Mesodermal cell (in vitro differentiated cells): ENCODE data around the gene ZFP36.
"Not testable (repeated sequence)": the region's sequence is repeated elsewhere in the genome, so short reads cannot be mapped to it uniquely, and the experiment has no call there.

ENCODE experiments used
- H3K27ac ChIP-seq: 2 replicates; pipeline ENCODE4 v1.7.0; 2013; ENCODE audit warnings: mild to moderate bottlenecking, low read depth, low read length, moderate library complexity; ENCODE audit not compliant: severe bottlenecking
- H3K36me3 ChIP-seq: 2 replicates; pipeline ENCODE4 v1.7.1; 2013; ENCODE audit warnings: mild to moderate bottlenecking, low read length, moderate library complexity; ENCODE audit not compliant: control insufficient read depth, insufficient read depth
- H3K4me1 ChIP-seq: one replicate; pipeline ENCODE4 v1.7.1; 2013; ENCODE audit warnings: mild to moderate bottlenecking, low read length; ENCODE audit not compliant: insufficient read depth, control insufficient read depth, poor library complexity, severe bottlenecking
- H3K4me3 ChIP-seq: 2 replicates; pipeline ENCODE4 v1.7.0; 2013; ENCODE audit warnings: low read length, control low read depth, mild to moderate bottlenecking; ENCODE audit not compliant: insufficient read depth, poor library complexity, severe bottlenecking; ENCODE audit errors: extremely low read depth
- H3K9me3 ChIP-seq: 2 replicates; pipeline ENCODE4 v1.7.1; 2013; ENCODE audit warnings: mild to moderate bottlenecking, low read length, moderate library complexity; ENCODE audit not compliant: control insufficient read depth
- WGBS, 2 experiments: methylation state at CpG; one replicate each; pipeline ENCODE4 v1.1.5; 2013; ENCODE audit warnings: missing lambda C conversion rate in 2 of 2; ENCODE audit not compliant: insufficient coverage in 2 of 2; 5-methylcytosine and 5-hydroxymethylcytosine counted together

ZFP36 gene

DNA sequence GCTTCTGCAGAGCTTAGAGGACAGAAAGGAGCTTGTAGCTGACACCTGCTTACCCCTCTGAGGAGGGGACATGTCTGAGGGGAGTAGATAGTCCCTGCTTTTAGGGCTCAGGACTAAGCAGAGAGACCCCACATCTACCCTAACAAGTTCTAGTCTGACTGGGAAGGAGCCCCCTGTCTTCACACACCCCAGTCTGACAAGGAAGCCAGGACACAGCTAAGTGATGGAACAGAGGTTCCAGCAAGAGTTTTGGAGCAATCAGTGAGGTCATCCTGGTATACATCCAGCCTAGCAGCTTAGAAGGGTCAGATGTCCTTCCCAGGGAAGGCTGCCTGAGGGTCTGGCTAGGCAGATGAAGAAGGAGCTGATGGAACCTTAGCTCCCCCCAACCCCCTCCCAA, 30.7 kb upstream of the ZFP36 start:
- peaks cover 96% of the 10 kb centered on the region for H3K36me3 ChIP-seq
- H3K4me1 ChIP-seq = no peaks in the 10 kb centered on the region
- no peak overlapping the region for H3K4me3 ChIP-seq
- no peaks in the 10 kb centered on the region for H3K9me3 ChIP-seq
- H3K27ac ChIP-seq = no peak overlapping the region

DNA sequence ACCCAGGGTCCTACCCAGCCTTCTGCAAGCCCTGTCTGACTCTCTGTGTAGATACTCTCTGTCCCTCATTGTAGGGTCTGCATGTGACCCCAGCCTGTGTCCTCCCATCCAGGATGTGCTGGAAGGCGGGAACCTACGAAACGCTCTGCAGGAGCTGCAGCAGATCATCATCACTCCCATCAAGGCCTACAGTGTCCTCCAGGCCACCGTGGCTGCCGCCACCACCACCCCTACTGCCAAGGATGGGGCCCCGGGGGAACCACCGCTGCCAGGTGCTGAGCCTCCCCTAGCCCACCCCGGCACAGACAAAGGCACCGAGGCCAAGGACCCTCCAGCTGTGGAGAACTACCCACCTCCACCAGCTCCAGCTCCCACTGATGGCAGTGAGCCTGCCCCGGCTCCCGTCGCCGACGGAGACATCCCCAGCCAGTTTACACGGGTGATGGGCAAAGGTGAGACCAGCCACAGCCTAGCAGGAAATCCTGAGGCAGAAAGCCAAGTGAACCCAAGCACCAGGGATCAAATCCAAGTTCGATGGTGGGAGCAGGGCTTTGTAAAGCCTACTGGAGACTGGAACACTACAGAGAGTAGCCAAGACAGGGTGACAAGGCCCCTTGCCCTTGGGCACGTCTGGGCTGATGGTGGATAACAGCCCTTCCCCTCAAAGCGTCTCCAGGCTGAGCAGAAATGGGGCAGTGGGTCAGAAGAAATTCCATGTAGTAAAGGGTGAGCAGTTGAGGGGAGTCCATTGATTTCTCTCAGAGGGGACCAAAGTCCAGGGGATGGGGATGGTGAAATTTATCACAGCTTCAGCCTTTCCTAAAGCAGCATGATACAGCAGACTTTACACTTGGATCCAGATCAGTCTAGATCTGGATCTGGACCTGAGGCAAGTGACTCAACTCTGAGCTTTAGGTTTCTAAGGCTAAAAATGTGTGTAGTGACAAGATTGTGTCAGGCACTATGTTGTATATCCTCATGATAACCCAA, 29.0 kb upstream of the ZFP36 start:
- H3K27ac ChIP-seq = no peak overlapping the region
- H3K4me3 ChIP-seq = no peak overlapping the region
- WGBS, 2 experiments = 95 to 99% methylated on average over 12 to 17 of the region's 18 CpGs
- H3K36me3 ChIP-seq = peaks cover 93% of the 10 kb centered on the region
- H3K9me3 ChIP-seq = no peaks in the 10 kb centered on the region
- H3K4me1 ChIP-seq = no peaks in the 10 kb centered on the region

DNA sequence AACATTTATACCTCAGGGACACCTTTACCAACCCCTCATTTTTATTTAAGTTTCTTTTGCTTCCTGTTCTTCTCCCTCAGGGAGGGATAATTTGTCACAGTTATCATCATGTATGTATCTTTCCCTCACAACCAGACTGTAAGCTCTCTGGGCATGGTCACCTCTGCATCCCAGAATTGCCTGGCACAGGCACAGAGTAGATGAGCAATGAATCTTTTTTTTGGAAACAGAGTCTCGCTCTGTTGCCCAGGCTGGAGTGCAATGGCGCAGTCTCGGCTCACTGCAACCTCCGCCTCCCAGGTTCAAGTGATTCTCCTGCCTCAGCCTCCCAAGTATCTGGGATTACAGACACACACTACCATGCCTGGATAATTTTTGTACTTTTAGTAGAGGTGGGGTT, 27.3 kb upstream of the ZFP36 start:
- peaks cover 96% of the 10 kb centered on the region for H3K36me3 ChIP-seq
- H3K9me3 ChIP-seq, H3K27ac ChIP-seq, H3K4me1 ChIP-seq, H3K4me3 ChIP-seq: not testable (repeated sequence)
- WGBS, 2 experiments = 100% methylated on average over 3 of the region's 4 CpGs; no CpG with 5 or more reads in 1 of the 2 experiments

DNA sequence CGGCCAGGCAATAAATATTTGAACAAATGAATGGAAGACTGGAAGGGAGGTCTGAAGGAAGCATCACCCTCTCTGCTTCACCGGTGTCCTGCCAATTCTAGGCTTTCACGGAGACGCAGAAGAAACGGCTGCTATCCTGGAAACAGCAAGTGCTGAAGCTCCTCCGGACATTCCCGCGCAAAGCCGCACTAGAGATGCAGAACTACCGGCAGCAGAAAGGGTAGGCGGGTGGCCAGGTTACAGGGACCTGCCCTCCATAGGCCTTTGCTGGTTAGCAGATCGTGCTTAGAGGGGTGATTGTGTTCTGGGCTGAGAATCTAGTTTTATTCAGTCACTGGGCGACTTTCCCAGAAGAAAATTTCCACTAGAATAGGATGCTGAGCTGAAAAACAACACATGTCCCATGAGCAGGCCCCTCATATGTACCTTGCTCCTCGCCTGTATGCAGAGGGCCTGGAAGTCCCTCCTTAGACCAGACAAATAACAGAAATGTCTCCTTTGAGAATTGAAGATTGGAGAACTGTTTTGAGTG, 26.7 kb upstream of the ZFP36 start:
- 98% methylated on average over 11 to 13 of the region's 14 CpGs for WGBS, 2 experiments
- Histone ChIP-seq H3K27ac (no peak overlapping the region), H3K9me3 (no peaks in the 10 kb centered on the region), H3K4me3 (no peak overlapping the region), H3K36me3 (peaks cover 96% of the 10 kb centered on the region), H3K4me1 (no peaks in the 10 kb centered on the region)

DNA sequence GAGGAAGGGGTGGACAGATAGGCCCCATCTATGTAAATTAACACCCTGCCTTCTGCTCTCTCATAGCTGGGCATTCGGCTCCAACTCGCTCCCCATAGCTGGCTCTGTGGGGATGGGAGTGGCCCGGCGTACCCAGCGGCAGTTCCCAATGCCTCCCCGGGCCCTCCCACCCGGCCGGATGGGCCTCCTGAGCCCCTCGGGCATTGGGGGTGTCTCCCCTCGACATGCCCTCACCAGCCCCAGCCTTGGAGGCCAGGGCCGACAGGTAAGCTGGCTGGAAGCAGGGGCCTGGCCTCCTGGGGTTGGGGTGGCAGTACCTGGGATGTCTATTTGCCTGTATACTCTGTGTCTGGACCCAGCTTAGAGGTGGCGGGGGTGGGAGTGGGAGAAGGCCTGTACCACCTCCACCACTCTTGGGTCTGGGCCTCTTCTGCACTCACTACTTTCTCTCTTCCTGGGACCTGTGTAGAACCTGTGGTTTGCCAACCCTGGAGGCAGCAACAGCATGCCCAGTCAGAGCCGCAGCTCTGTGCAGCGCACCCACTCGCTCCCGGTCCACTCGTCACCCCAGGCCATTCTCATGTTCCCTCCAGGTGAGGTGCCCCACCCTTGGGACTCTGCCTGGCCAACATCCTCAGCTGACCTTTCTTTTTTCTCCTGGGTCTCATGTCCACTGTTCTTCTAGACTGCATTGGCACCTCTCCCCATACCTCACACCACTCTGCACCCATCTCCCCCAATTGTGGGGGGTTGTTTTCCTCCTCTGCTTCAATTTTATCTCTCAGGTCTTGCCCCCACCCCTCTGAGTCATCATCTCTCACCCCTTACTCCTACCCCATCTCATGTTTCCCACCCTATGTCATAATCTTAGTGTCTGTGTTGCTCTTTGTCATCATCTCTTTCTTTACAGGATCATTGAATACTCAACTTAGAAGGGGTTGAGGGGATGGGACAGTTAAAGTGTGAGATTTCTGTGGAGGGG, 25.8 kb upstream of the ZFP36 start:
- peaks cover 2% of the 10 kb centered on the region for H3K4me1 ChIP-seq
- no peaks in the 10 kb centered on the region for H3K9me3 ChIP-seq
- WGBS, 2 experiments = 91 to 99% methylated on average over 4 to 14 of the region's 17 CpGs
- H3K4me3 ChIP-seq = no peak overlapping the region
- H3K36me3 ChIP-seq = peaks cover 96% of the 10 kb centered on the region
- H3K27ac ChIP-seq = no peak overlapping the region

DNA sequence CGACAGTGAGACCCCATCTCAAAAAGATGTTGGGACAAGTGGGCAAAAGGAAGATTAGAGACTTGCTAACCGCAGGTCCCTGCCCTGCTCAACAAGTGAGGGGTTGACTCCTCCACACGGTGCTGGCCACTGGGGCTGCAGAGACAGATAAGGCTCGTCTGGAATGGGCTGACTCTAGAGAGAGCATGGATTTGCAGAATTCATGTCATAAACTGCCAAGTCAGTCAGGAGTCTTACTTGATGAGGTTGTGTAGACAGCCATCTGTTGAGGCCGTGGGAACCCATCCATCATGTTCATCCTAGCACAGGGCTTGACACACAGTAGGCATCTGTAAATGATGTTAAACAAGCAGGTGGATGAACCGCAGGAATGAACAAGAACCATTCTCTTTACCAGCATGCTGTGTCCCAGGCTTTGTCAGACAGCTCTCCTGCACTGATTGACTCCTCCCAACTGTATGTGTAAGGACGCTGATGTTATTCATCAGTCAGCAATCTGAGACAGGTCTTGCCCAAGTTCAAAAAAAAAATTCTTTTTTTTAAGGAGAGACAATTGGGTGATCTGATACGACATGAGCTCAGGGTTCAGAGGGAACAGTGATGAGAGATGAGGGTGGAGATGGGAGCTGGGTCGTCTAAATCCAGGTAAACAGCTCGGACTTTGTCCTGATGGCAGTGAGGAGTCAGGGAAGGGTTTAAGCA, 24.6 kb upstream of the ZFP36 start:
- Histone ChIP-seq H3K36me3 (peaks cover 96% of the 10 kb centered on the region), H3K4me3 (no peak overlapping the region), H3K9me3 (no peaks in the 10 kb centered on the region), H3K4me1 (peaks cover 3% of the 10 kb centered on the region), H3K27ac (no peak overlapping the region)
- WGBS, 2 experiments = 92% methylated on average over 8 to 9 of the region's 10 CpGs

DNA sequence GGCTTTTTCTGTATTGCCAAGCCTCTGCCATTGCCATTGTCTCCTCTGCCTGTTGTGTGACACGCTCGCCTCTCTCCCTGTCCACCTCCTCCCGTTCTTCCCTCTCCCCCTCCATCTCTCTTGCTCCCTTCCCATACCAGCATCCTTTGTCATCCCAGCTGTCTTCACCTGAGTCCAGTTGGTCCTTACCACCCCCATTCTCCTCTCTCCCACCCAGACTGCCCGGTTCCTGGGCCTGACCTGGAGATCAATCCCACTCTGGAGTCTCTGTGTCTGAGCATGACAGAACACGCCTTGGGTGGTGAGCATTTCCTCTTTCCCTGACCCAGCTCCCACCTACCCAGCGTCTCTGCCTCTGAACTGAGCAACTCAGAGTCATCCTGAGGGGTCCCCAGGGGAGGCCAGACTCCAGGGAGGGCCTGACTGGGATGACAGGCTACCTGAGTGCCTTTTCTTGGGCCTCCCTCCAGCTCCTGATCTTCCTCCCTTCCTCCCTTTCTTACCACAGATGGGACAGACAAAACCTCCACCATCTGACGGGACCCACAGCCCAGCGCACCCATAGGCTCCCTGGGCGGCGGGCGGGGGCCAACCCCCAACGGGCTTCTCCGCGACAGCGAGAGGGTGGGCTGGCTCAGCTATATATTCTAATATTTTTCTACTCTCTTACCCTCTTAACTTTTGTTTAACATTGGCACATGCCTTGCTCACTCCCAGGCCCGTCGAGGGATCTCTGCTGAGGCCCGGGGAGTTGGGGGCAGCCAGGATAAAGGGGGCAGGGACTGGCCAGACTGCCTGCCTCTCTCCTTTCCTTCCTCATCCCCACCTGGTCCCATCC, 23.4 kb upstream of the ZFP36 start:
- WGBS, 2 experiments = 97% methylated on average over 15 to 17 of the region's 18 CpGs
- Histone ChIP-seq H3K36me3 (peaks cover 95% of the 10 kb centered on the region), H3K27ac (no peak overlapping the region), H3K4me3 (no peak overlapping the region), H3K4me1 (peaks cover 3% of the 10 kb centered on the region), H3K9me3 (no peaks in the 10 kb centered on the region)

DNA sequence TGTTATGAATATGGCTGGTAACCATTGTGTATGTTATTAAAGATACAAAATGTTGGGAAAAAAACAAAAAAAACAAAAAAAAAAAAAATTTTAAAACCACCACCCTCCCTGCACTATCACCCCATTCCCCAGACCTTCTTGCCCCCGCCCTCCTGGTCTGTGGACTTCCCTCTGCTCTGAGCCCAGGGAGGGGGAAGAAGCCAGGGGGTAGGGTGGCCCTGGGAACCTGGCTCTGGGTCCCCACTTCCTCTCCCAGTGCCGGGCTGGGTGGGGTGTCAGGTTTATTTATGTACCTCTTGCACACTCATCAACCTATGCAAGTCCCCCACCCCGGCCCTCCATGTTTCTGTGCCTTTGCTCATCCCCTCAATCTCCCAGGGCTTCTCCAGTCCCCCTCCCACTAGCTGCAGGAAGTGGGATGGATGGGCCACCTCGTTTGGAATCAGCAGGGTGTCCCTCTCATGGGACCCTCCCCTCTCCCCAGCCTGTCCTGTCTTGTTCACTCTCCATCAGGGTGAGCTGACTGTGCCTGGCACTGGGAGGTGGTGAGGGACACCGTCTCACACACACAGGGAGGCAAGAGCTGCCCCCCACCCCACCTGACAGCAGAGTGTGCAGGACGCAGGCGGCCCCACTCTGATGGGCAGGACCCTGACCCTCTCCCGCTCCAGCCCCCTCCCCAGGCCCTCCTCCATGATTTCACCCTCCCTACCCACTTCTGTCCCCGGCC, 21.6 kb upstream of the ZFP36 start:
- peak overlapping the region; percentile 16 for H3K27ac ChIP-seq
- H3K4me3 ChIP-seq = no peak overlapping the region
- WGBS, 2 experiments = 67 to 100% methylated on average over 1 of the region's 9 CpGs
- no peaks in the 10 kb centered on the region for H3K9me3 ChIP-seq
- H3K4me1 ChIP-seq = peaks cover 10% of the 10 kb centered on the region
- H3K36me3 ChIP-seq = peaks cover 94% of the 10 kb centered on the region

DNA sequence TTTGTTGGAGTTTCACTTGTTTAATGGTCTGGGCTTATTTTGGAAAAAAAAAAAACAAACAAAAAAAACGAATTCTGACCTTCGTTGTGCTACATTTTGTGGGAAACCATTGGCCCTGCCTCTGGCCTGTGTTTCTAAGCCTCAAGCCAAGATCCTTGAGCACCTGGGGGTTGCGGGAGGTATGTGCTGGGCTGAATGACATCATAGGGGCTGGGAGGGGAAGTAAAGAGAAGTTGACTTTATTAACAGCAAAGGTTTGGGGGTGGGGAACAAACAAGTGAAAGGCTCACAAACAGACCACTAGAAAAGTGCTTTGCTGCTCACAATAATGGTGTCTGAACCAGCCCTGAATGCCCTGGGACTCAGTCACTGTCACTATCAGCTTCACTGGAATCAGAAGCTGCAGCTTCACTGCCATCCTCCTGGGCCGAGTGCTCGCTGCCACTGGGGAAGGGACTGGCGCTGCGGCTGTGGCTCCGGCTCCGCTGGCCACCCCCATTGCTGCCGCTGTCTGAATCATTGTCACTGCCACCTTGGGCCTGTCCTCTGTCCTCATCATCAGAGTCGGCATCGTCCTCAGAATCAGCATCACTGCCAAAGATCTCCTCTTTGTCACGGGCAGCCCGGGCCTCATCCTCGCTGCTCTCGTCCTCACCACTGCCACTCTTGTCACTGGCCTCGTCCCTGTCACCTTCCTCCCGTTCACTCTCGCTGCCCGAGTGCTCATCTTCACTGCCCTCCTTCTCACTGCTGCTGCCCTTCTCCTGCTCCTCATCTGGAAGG, 20.8 kb upstream of the ZFP36 start:
- Histone ChIP-seq H3K4me3 (no peak overlapping the region), H3K36me3 (peaks cover 87% of the 10 kb centered on the region), H3K9me3 (no peaks in the 10 kb centered on the region), H3K27ac (peak overlapping the region; percentile 31), H3K4me1 (peaks cover 11% of the 10 kb centered on the region)
- 88 to 93% methylated on average over 17 to 20 of the region's 20 CpGs for WGBS, 2 experiments
